GM12873 (cell line): Measurements from ENCODE around the gene SMCO2.

Experiments used
- CTCF ChIP-seq: IDR thresholded peaks from 2 replicates; pipeline ENCODE4 v1.5.1; 2012; ENCODE audit warnings: low read depth, mild to moderate bottlenecking, moderate library complexity, low read length, control low read depth; ENCODE audit not compliant: insufficient read depth; ENCODE audit errors: missing control alignments

The SMCO2 gene

GRCh38 chr12:27446436-27446835 is at the start of gene SMCO2:
Gene SMCO2 (plus strand): TSS chr12:27446736. CDS start chr12:27470632, 23,896 bp downstream.
- TF ChIP-seq CTCF = no peak

- TF ChIP-seq CTCF = no peak
Measured at GRCh38 chr12:27398466-27398865, 48.1 kb upstream of the SMCO2 start.

GRCh38 chr12:27399074-27399473 is 47.5 kb upstream of the SMCO2 start:
- no peak for TF ChIP-seq CTCF

GRCh38 chr12:27400856-27401354 is 45.6 kb upstream of the SMCO2 start:
- no peak for TF ChIP-seq CTCF

- no peak for TF ChIP-seq CTCF
Measured at GRCh38 chr12:27412047-27412446, 34.5 kb upstream of the SMCO2 start.

- no peak for TF ChIP-seq CTCF
Measured at GRCh38 chr12:27422697-27423096, 23.8 kb upstream of the SMCO2 start.

GRCh38 chr12:27424631-27425230 is 21.8 kb upstream of the SMCO2 start:
- TF ChIP-seq CTCF = peak; percentile 54
